ENCODE results near the gene PRKCZ.

Gene PRKCZ

GRCh38 chr1:2181271-2181670 is 131.1 kb downstream of the PRKCZ start:
- DNase-seq, result no peak

GRCh38 chr1:2181752-2182151 is 131.5 kb downstream of the PRKCZ start:
- no peak for DNase-seq

GRCh38 chr1:2182376-2182775 is 132.2 kb downstream of the PRKCZ start:
- DNase-seq, result no peak

GRCh38 chr1:2183937-2184334 is 133.7 kb downstream of the PRKCZ start:
- DNase-seq, result no peak

- DNase-seq, result no peak
Observed at GRCh38 chr1:2184531-2184930, 134.3 kb downstream of the PRKCZ start.

- no peak for DNase-seq
Observed at GRCh38 chr1:2184934-2185333, 134.7 kb downstream of the PRKCZ start.

- no peak for DNase-seq
Observed at GRCh38 chr1:2185880-2186855, 136.0 kb downstream of the PRKCZ start.

GRCh38 chr1:2186901-2187300 is 136.7 kb downstream of the PRKCZ start:
- no peak for DNase-seq

- no peak for DNase-seq
Observed at GRCh38 chr1:2187619-2188018, 137.4 kb downstream of the PRKCZ start.

GRCh38 chr1:2188336-2188735 is 138.1 kb downstream of the PRKCZ start:
- DNase-seq, result no peak

- peak; percentile 95 for DNase-seq
Observed at GRCh38 chr1:2189459-2190425, 139.5 kb downstream of the PRKCZ start.

- DNase-seq, result no peak
Observed at GRCh38 chr1:2190491-2190976, 140.3 kb downstream of the PRKCZ start.

GRCh38 chr1:2192031-2192995 is 142.1 kb downstream of the PRKCZ start:
- DNase-seq, result no peak

GRCh38 chr1:2193514-2194281 is 143.5 kb downstream of the PRKCZ start:
- DNase-seq, result no peak

GRCh38 chr1:2194319-2194897 is 144.2 kb downstream of the PRKCZ start, which contains the start of gene FAAP20:
Gene FAAP20 (minus strand): TSS chr1:2194772. CDS start chr1:2194749, 23 bp downstream.
- DNase-seq, result no peak

- DNase-seq, result peak; percentile 75
Observed at GRCh38 chr1:2194898-2195673, 144.9 kb downstream of the PRKCZ start.

- DNase-seq, result no peak
Observed at GRCh38 chr1:2195785-2196184, 145.6 kb downstream of the PRKCZ start.

- no peak for DNase-seq
Observed at GRCh38 chr1:2196901-2197638, 146.9 kb downstream of the PRKCZ start.

- DNase-seq, result no peak
Observed at GRCh38 chr1:2197707-2198165, 147.5 kb downstream of the PRKCZ start.

All from NCI-H2227 treated with DMSO at 0.1 percent for 48 hours (cell line).